ENCODE data around the gene TBX5. TPM values are rescaled to one million over a fixed set of nuclear protein-coding genes. Genes with fewer than 3 reads are reported as not detected.

The TBX5 gene
- total and polyA plus RNA-seq, 4 donors = 0.17 TPM; not detected in 3

- DNase-seq (ENCODE audit: low read depth in 4 of 6, low spot score in 6 of 6) = no peak
- H3K4me1 ChIP-seq (ENCODE audit: control insufficient read depth, insufficient read depth, low read length) = peaks cover 5% of the 10 kb centered on the region
- no peak overlapping the region for H3K4me3 ChIP-seq (ENCODE audit: low read depth, low read length)
- H3K9me3 ChIP-seq (ENCODE audit: control insufficient read depth, insufficient read depth, low read length) = no peaks in the 10 kb centered on the region
- no peak overlapping the region for H3K27ac ChIP-seq (ENCODE audit: low read depth, low read length)
- no peaks in the 10 kb centered on the region for H3K36me3 ChIP-seq (ENCODE audit: control insufficient read depth, insufficient read depth, low read length)
- H3K27me3 ChIP-seq (ENCODE audit: control insufficient read depth, insufficient read depth, low read length) = peaks cover 78% of the 10 kb centered on the region
- WGBS (ENCODE audit: insufficient coverage) = 34% methylated on average over 4 of the region's 5 CpGs
Measured at GRCh38 chr12:114392909-114393308, 13.0 kb downstream of the TBX5 start.

DNA sequence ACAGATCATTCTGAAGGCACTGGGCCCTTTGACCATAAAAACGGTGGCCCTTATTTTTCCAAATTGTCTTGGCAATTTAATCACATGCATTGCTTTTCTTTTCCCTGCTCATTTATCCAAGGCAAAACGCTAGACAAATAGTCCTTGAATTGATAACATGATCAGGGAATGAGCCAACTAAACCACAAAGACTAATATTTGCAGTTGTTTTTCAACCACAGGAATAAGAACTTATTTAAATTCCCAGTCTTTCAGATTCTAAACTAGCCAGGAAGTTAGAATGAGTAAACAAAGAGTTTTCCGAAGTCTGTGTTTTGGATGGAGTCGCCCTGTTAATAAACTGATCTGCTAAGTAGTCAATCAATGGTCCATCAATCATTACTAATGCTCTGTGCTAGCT, 14.9 kb downstream of the TBX5 start:
- WGBS (ENCODE audit: insufficient coverage) = no CpG with 5 or more reads among the region's 4 CpGs
- Histone ChIP-seq H3K4me1 (ENCODE audit: control insufficient read depth, insufficient read depth, low read length) (no peaks in the 10 kb centered on the region), H3K27ac (ENCODE audit: low read depth, low read length) (no peak overlapping the region)

GRCh38 chr12:114384739-114385138, 21.2 kb downstream of the TBX5 start:
- Histone ChIP-seq H3K4me1 (ENCODE audit: control insufficient read depth, insufficient read depth, low read length) (no peaks in the 10 kb centered on the region), H3K27ac (ENCODE audit: low read depth, low read length) (no peak overlapping the region), H3K36me3 (ENCODE audit: control insufficient read depth, insufficient read depth, low read length) (no peaks in the 10 kb centered on the region), H3K4me3 (ENCODE audit: low read depth, low read length) (no peak overlapping the region), H3K9me3 (ENCODE audit: control insufficient read depth, insufficient read depth, low read length) (no peaks in the 10 kb centered on the region), H3K27me3 (ENCODE audit: control insufficient read depth, insufficient read depth, low read length) (peaks cover 23% of the 10 kb centered on the region)
- DNase-seq (ENCODE audit: low read depth in 4 of 6, low spot score in 6 of 6) = no peak
- 50% methylated on average over 2 of the region's 4 CpGs for WGBS (ENCODE audit: insufficient coverage)

More for the DNA sequence above, 14.9 kb downstream of the TBX5 start:
- no peaks in the 10 kb centered on the region for H3K36me3 ChIP-seq (ENCODE audit: control insufficient read depth, insufficient read depth, low read length)
- no peaks in the 10 kb centered on the region for H3K9me3 ChIP-seq (ENCODE audit: control insufficient read depth, insufficient read depth, low read length)
- no peak for DNase-seq (ENCODE audit: low read depth in 4 of 6, low spot score in 6 of 6)
- peaks cover 60% of the 10 kb centered on the region for H3K27me3 ChIP-seq (ENCODE audit: control insufficient read depth, insufficient read depth, low read length)
- no peak overlapping the region for H3K4me3 ChIP-seq (ENCODE audit: low read depth, low read length)

DNA sequence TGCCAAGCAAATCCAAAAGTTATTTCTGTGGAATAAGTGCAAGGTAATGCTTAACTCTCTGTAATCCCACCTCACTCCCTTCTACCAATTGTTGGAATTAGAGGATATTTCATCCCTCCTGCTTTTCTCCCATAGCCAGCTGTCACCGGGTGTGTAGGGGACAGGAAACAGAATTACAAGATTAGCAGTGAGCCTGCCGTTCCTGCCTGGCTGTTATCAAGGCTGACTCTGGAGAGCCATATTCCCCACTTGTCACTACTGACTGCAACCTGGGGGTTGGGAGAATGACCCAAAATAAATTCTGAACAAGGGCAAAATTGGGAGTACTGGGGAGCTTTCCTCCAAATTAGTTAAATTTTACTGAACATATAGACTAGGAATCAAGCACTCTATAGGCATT, 24.8 kb downstream of the TBX5 start:
- H3K36me3 ChIP-seq (ENCODE audit: control insufficient read depth, insufficient read depth, low read length) = no peaks in the 10 kb centered on the region
- no peak overlapping the region for H3K27ac ChIP-seq (ENCODE audit: low read depth, low read length)
- H3K4me1 ChIP-seq (ENCODE audit: control insufficient read depth, insufficient read depth, low read length) = no peaks in the 10 kb centered on the region
- DNase-seq (ENCODE audit: low read depth in 4 of 6, low spot score in 6 of 6) = no peak
- H3K9me3 ChIP-seq (ENCODE audit: control insufficient read depth, insufficient read depth, low read length) = no peaks in the 10 kb centered on the region
- no peak overlapping the region for H3K4me3 ChIP-seq (ENCODE audit: low read depth, low read length)
- WGBS (ENCODE audit: insufficient coverage) = no CpG with 5 or more reads among the region's 2 CpGs
- H3K27me3 ChIP-seq (ENCODE audit: control insufficient read depth, insufficient read depth, low read length) = peaks cover 28% of the 10 kb centered on the region

DNA sequence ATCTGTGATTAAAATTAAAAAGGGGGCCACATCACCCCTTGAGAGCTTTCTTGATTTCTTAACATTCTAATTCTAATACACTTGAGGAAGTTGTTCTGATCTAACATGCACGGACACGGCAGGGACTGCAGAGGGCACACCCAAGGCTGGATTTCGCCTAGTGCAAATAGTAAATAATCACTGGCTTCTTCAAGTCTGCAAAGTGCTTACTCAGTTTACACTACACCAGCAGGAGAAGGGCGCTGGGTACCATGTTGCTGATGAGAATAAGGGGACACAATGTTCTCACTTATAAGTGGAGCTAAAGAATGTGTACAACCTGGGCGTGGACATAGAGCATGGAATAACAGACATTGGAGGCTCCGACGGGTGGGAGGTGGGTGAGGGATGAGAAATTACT, 34.2 kb downstream of the TBX5 start:
- no peaks in the 10 kb centered on the region for H3K9me3 ChIP-seq (ENCODE audit: control insufficient read depth, insufficient read depth, low read length)
- H3K4me1 ChIP-seq (ENCODE audit: control insufficient read depth, insufficient read depth, low read length) = peaks cover 5% of the 10 kb centered on the region
- no peak overlapping the region for H3K27ac ChIP-seq (ENCODE audit: low read depth, low read length)
- no peaks in the 10 kb centered on the region for H3K36me3 ChIP-seq (ENCODE audit: control insufficient read depth, insufficient read depth, low read length)
- H3K4me3 ChIP-seq (ENCODE audit: low read depth, low read length) = no peak overlapping the region
- peaks cover 17% of the 10 kb centered on the region for H3K27me3 ChIP-seq (ENCODE audit: control insufficient read depth, insufficient read depth, low read length)
- 19% methylated on average over 2 of the region's 7 CpGs for WGBS (ENCODE audit: insufficient coverage)
- DNase-seq (ENCODE audit: low read depth in 4 of 6, low spot score in 6 of 6) = no peak

- H3K27me3 ChIP-seq (ENCODE audit: control insufficient read depth, insufficient read depth, low read length) = peaks cover 17% of the 10 kb centered on the region
- no peak overlapping the region for H3K4me3 ChIP-seq (ENCODE audit: low read depth, low read length)
- peak in 4 of 6 donors; percentile 28 to 83 (median 55) for DNase-seq (ENCODE audit: low read depth in 4 of 6, low spot score in 6 of 6)
Measured at GRCh38 chr12:114371250-114371649, 34.7 kb downstream of the TBX5 start.

GRCh38 chr12:114368685-114369452, 37.1 kb downstream of the TBX5 start:
- Histone ChIP-seq H3K27me3 (ENCODE audit: control insufficient read depth, insufficient read depth, low read length) (peaks cover 17% of the 10 kb centered on the region), H3K27ac (ENCODE audit: low read depth, low read length) (no peak overlapping the region), H3K4me3 (ENCODE audit: low read depth, low read length) (no peak overlapping the region), H3K36me3 (ENCODE audit: control insufficient read depth, insufficient read depth, low read length) (no peaks in the 10 kb centered on the region), H3K9me3 (ENCODE audit: control insufficient read depth, insufficient read depth, low read length) (peaks cover 3% of the 10 kb centered on the region), H3K4me1 (ENCODE audit: control insufficient read depth, insufficient read depth, low read length) (peaks cover 5% of the 10 kb centered on the region)
- DNase-seq (ENCODE audit: low read depth in 4 of 6, low spot score in 6 of 6) = peak in 1 of 6 donors; percentile 43
- 67% methylated on average over 1 of the region's 8 CpGs for WGBS (ENCODE audit: insufficient coverage)

More at GRCh38 chr12:114371250-114371649, 34.7 kb downstream of the TBX5 start:
- H3K4me1 ChIP-seq (ENCODE audit: control insufficient read depth, insufficient read depth, low read length) = peaks cover 5% of the 10 kb centered on the region
- H3K27ac ChIP-seq (ENCODE audit: low read depth, low read length) = no peak overlapping the region
- H3K36me3 ChIP-seq (ENCODE audit: control insufficient read depth, insufficient read depth, low read length) = no peaks in the 10 kb centered on the region
- H3K9me3 ChIP-seq (ENCODE audit: control insufficient read depth, insufficient read depth, low read length) = no peaks in the 10 kb centered on the region
- whole genome bisulfite sequencing (ENCODE audit: insufficient coverage) = 25% methylated on average over 9 of the region's 13 CpGs

DNA sequence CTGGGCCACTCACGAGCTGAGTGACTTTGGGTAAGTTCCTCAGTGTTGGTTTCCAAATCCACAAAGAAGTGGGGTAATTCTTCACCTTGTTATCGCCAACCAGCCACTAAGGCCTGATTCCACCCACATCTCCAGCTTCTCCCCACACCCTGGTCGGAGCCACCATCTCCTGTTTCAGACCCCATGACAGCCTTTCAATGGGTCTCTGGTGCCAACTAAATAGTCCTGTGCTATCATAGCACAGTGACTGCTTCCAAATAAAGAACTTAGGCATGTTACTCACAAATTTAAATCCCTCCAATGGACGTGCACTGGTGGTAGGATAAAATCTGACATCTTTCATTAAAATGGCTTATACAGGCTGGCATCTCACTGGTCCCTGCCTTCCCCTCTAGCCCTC, 44.0 kb downstream of the TBX5 start:
- no peaks in the 10 kb centered on the region for H3K36me3 ChIP-seq (ENCODE audit: control insufficient read depth, insufficient read depth, low read length)
- peaks cover 3% of the 10 kb centered on the region for H3K9me3 ChIP-seq (ENCODE audit: control insufficient read depth, insufficient read depth, low read length)
- no peaks in the 10 kb centered on the region for H3K4me1 ChIP-seq (ENCODE audit: control insufficient read depth, insufficient read depth, low read length)
- no peak overlapping the region for H3K27ac ChIP-seq (ENCODE audit: low read depth, low read length)
- WGBS (ENCODE audit: insufficient coverage) = 81% methylated on average over 4 of the region's 4 CpGs
- peaks cover 11% of the 10 kb centered on the region for H3K27me3 ChIP-seq (ENCODE audit: control insufficient read depth, insufficient read depth, low read length)
- no peak overlapping the region for H3K4me3 ChIP-seq (ENCODE audit: low read depth, low read length)
- no peak for DNase-seq (ENCODE audit: low read depth in 4 of 6, low spot score in 6 of 6)

DNA sequence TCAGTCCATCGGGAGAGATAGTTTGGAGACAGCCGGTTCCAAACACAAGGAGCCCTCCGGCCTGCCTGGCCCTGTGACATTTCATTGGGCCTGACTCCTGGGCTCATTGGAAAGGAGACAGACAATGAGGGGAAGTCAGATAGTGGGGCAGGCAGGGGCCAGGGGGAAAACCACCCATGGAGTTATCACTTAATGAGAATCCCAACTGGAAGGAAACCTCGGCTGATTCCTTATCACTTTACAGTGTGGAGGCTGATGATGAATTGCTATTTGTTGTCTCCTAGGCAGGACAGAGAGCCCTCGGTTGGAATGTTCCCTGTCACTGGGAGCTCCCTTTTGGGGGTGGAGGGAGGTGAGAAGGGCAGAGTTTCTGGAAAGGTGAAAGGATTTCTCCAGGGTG, 44.4 kb downstream of the TBX5 start:
- Histone ChIP-seq H3K4me3 (ENCODE audit: low read depth, low read length) (no peak overlapping the region), H3K27ac (ENCODE audit: low read depth, low read length) (no peak overlapping the region), H3K4me1 (ENCODE audit: control insufficient read depth, insufficient read depth, low read length) (no peaks in the 10 kb centered on the region), H3K27me3 (ENCODE audit: control insufficient read depth, insufficient read depth, low read length) (peaks cover 13% of the 10 kb centered on the region), H3K36me3 (ENCODE audit: control insufficient read depth, insufficient read depth, low read length) (no peaks in the 10 kb centered on the region), H3K9me3 (ENCODE audit: control insufficient read depth, insufficient read depth, low read length) (peaks cover 3% of the 10 kb centered on the region)
- DNase-seq (ENCODE audit: low read depth in 4 of 6, low spot score in 6 of 6) = no peak
- 17% methylated on average over 3 of the region's 5 CpGs for WGBS (ENCODE audit: insufficient coverage)

GRCh38 chr12:114360485-114360884, 45.5 kb downstream of the TBX5 start:
- Histone ChIP-seq H3K4me3 (ENCODE audit: low read depth, low read length) (no peak overlapping the region), H3K4me1 (ENCODE audit: control insufficient read depth, insufficient read depth, low read length) (peaks cover 4% of the 10 kb centered on the region), H3K27me3 (ENCODE audit: control insufficient read depth, insufficient read depth, low read length) (peaks cover 11% of the 10 kb centered on the region), H3K27ac (ENCODE audit: low read depth, low read length) (no peak overlapping the region), H3K36me3 (ENCODE audit: control insufficient read depth, insufficient read depth, low read length) (no peaks in the 10 kb centered on the region), H3K9me3 (ENCODE audit: control insufficient read depth, insufficient read depth, low read length) (no peaks in the 10 kb centered on the region)
- DNase-seq (ENCODE audit: low read depth in 4 of 6, low spot score in 6 of 6) = no peak
